HCT116 (cell line): ENCODE results near the gene NCCRP1. TPM values are rescaled to one million over a fixed set of nuclear protein-coding genes. Genes with fewer than 3 reads are reported as not detected.

Source experiments
- ATAC-seq: fragments of 200-7000 bp; cut with Tn5 transposase; 2 replicates; pipeline ENCODE4 v1.9.1; 2020; ENCODE audit warnings: mild to moderate bottlenecking, moderate library complexity
- BruUV-seq: library from RNA; stranded (reverse); fragments of 400-500 nt; replicated peaks from 2 replicates; lab custom pipeline; 2021; lab: Mats Ljungman, UMichigan
- CTCF ChIA-PET: fragments of 300-600 bp; sonication (Branson Sonifier 250); formaldehyde crosslinking; loops from one replicate; lab custom pipeline; 2021; ENCODE audit warnings: antibody characterized with exemption; lab: Charles Lee
- POLR2A ChIA-PET: fragments of 300-600, 350-600 bp; sonication (Branson Sonifier 250); formaldehyde crosslinking; loops from one replicate; lab custom pipeline; 2021; ENCODE audit warnings: antibody characterized with exemption; lab: Charles Lee
- RAD21 ChIA-PET, 2 experiments: fragments of 300-600 bp; sonication (Branson Sonifier 250); formaldehyde crosslinking; loops; one replicate each; lab custom pipeline; 2023; ENCODE audit warnings: low total read pairs in 2 of 2; ENCODE audit not compliant: uncharacterized antibody in 2 of 2, unreplicated experiment in 2 of 2, low non-redundant PET in 1 of 2; lab: Charles Lee
- DNase-seq: peaks from one replicate; pipeline ENCODE4 v3.0.0-alpha.2; 2010; ENCODE audit warnings: low read depth, low spot score
- H2AFZ ChIP-seq: fragments of 200-600 bp; shearing (Covaris generic), sonication (generic); 2 replicates; pipeline ENCODE4 v1.6.1; 2017; ENCODE audit warnings: low read depth, mixed run types, mixed read lengths, antibody characterized with exemption, low read length; ENCODE audit not compliant: poor library complexity, severe bottlenecking
- H3K27ac ChIP-seq: 2 replicates; pipeline ENCODE4 v1.5.1; 2012; ENCODE audit warnings: low read depth, low read length
- H3K27me3 ChIP-seq: fragments of 200-600 bp; sonication (generic); 2 replicates; pipeline ENCODE4 v1.6.1; 2016; ENCODE audit warnings: mixed run types, low read length, mixed read lengths; ENCODE audit not compliant: insufficient read depth
- H3K36me3 ChIP-seq, 2 experiments: fragments of 200-500 bp in 1 of 2; fragments of 200-600 bp in 1 of 2; sonication (Bioruptor generic) in 1 of 2; sonication (generic) in 1 of 2; 2 replicates each; pipeline versions ENCODE4 v1.5.1 to v1.6.1; 2014 to 2016; ENCODE audit warnings: low read length in 2 of 2, inconsistent platforms in 1 of 2, mixed read lengths in 1 of 2, mixed run types in 1 of 2; ENCODE audit not compliant: insufficient read depth in 2 of 2, control insufficient read depth in 1 of 2
- H3K4me1 ChIP-seq, 2 experiments: fragments of 200-600 bp in 1 of 2; sonication (generic) in 1 of 2; 2 replicates each; pipeline versions ENCODE4 v1.5.1 to v1.6.1; 2012 to 2017; ENCODE audit warnings: low read length in 2 of 2, inconsistent platforms in 1 of 2, mild to moderate bottlenecking in 1 of 2, mixed read lengths in 1 of 2, mixed run types in 1 of 2, moderate library complexity in 1 of 2; ENCODE audit not compliant: insufficient read depth in 2 of 2, control insufficient read depth in 1 of 2
- H3K4me2 ChIP-seq: fragments of 200-600 bp; sonication (generic); 2 replicates; pipeline ENCODE4 v1.6.1; 2017; ENCODE audit warnings: mixed run types, low read length, mixed read lengths
- H3K4me3 ChIP-seq, 2 experiments: fragments of 200-600 bp in 1 of 2; sonication (generic) in 1 of 2; replicated peaks in 1 of 2; 2 replicates each; pipeline ENCODE4 v1.5.1; 2011 to 2016; ENCODE audit warnings: low read length in 2 of 2, control low read depth in 1 of 2, low read depth in 1 of 2, mild to moderate bottlenecking in 1 of 2, mixed read lengths in 1 of 2, mixed run types in 1 of 2
- H3K79me2 ChIP-seq: fragments of 200-600 bp; sonication (generic); 2 replicates; pipeline ENCODE4 v1.6.1; 2017; ENCODE audit warnings: mild to moderate bottlenecking, mixed run types, low read length, moderate library complexity, mixed read lengths; ENCODE audit not compliant: insufficient read depth
- H3K9ac ChIP-seq: fragments of 200-600 bp; sonication (generic); 2 replicates; pipeline ENCODE4 v1.6.1; 2016; ENCODE audit warnings: low read length, mixed read lengths
- H3K9me2 ChIP-seq: fragments of 200-600 bp; sonication (generic), shearing (Covaris generic); 2 replicates; pipeline ENCODE4 v1.6.1; 2017; ENCODE audit warnings: mixed run types, mild to moderate bottlenecking, moderate library complexity; ENCODE audit not compliant: insufficient read depth
- H3K9me3 ChIP-seq, 2 experiments: fragments of 200-500 bp in 1 of 2; fragments of 200-600 bp in 1 of 2; sonication (Bioruptor generic) in 1 of 2; sonication (generic) in 1 of 2; 2 replicates each; pipeline ENCODE4 v1.6.1; 2014 to 2017; ENCODE audit warnings: low read length in 2 of 2, mixed read lengths in 2 of 2, inconsistent platforms in 1 of 2, low read depth in 1 of 2, mild to moderate bottlenecking in 1 of 2, mixed run types in 1 of 2, moderate library complexity in 1 of 2; ENCODE audit not compliant: control insufficient read depth in 1 of 2, insufficient read depth in 1 of 2
- H4K20me1 ChIP-seq: fragments of 200-600 bp; sonication (generic), shearing (Covaris generic); 2 replicates; pipeline ENCODE4 v1.6.1; 2017; ENCODE audit warnings: mixed run types, mild to moderate bottlenecking, moderate library complexity; ENCODE audit not compliant: insufficient read depth
- EGR1 ChIP-seq: IDR thresholded peaks from 2 replicates; pipeline ENCODE4 v1.6.1; 2012; ENCODE audit warnings: low read depth
- EZH2 ChIP-seq: fragments of 200-600 bp; sonication (generic); IDR thresholded peaks from 2 replicates; pipeline ENCODE4 v1.6.1; 2017; ENCODE audit warnings: antibody characterized with exemption, mixed run types
- RAD21 ChIP-seq: IDR thresholded peaks from 2 replicates; pipeline ENCODE4 v1.6.1; 2012; ENCODE audit warnings: low read depth, mild to moderate bottlenecking
- SIN3A ChIP-seq: IDR thresholded peaks from 2 replicates; pipeline ENCODE4 v1.6.1; 2012; ENCODE audit warnings: low read depth
- SRF ChIP-seq: IDR thresholded peaks from 2 replicates; pipeline ENCODE4 v1.6.1; 2012; ENCODE audit warnings: low read depth
- ZNF274 ChIP-seq: fragments of 200-500 bp; sonication (Bioruptor generic); IDR thresholded peaks from 2 replicates; pipeline ENCODE4 v1.6.1; 2014; ENCODE audit warnings: mild to moderate bottlenecking, low read depth, low read length, inconsistent platforms
- intact Hi-C: fragments of 100-400 bp; cut with micrococcal nuclease; formaldehyde crosslinking; loops from 2 replicates; pipeline ENCODE4 v1.10.0; 2022
- total RNA-seq: library from RNA; stranded (reverse); gene quantifications from one replicate; pipeline ENCODE4 v1.2.1, GENCODE V29; 2021; ENCODE audit not compliant: unreplicated experiment
- TF ChIP-seq, protein P1 (sequence below): IDR thresholded peaks from 2 replicates; pipeline ENCODE4 v1.6.1; 2011; ENCODE audit warnings: mild to moderate bottlenecking, low read length, moderate library complexity; ENCODE audit not compliant: insufficient replicate concordance; ENCODE audit errors: extremely low read depth
- TF ChIP-seq, protein P2 (sequence below): IDR thresholded peaks from 2 replicates; pipeline ENCODE4 v1.6.1; 2012
- TF ChIP-seq, protein P3 (sequence below): IDR thresholded peaks from 2 replicates; pipeline ENCODE4 v1.6.1; 2012
- TF ChIP-seq, protein P4 (sequence below): IDR thresholded peaks from 2 replicates; pipeline ENCODE4 v1.6.1; 2012; ENCODE audit warnings: low read depth

Gene NCCRP1
- total RNA-seq, 1 experiment from 2014 or later, result 0.12 TPM

DNA sequence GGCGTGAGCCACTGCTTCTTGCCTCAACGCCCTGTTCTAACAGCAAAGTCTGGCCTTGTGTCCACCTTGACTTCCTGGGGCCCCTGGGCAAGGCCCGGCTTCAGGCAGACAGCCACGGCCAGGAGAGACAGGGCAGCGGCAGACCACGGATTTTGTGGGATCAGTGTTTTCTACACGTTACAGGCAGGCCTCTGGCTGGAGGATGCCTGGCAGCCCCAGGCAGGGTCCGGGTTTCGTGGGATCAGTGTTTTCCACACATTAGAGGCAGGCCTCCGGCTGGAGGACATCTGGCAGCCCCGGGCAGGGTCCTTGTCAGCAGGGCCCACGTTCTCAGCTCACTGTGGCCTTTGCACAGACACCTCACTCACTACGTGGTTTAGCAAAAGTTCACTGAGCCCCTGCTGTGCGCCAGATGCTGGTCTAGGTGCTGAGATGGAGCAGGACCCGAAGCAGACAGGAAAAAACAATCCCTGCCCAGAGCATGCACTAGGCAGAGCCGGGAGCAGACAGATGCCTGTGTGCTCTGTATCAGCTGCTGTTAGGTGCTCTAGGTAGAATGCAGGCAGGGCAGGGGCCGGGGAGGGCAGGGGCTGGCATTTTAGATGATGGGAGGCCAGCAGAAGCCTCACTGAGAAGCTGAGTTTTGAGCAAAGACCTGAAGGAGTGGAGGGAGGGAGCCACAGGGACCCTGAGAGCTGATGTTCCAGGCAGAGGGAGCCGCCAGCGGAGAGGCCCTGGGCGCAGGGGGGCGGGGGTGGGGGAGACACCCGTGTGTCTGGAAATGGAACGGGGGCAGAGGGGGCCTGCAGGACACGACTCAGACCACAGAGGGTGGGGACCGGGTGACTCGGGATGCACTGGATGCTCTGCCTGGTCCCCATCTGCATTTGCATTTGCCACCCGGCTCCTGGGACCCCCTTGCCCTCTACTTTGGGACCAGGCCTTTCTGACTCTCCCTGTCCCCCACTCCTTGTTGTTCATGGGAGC is 25.0 kb upstream of the NCCRP1 start:
- Histone ChIP-seq H3K9me2 (no peaks in the 10 kb centered on the region), H3K27ac (no peak overlapping the region), H3K9me3 (no peaks in the 10 kb centered on the region), H3K79me2 (peaks cover 2% of the 10 kb centered on the region; the same call in 1 of the 2 replicates), H3K4me2 (no peak overlapping the region), H3K27me3 (no peaks in the 10 kb centered on the region), H3K9ac (no peak overlapping the region), H2AFZ (no peak overlapping the region), H3K4me1 (peaks cover 9 to 12% of the 10 kb centered on the region in 2 experiments; a peak in 2 of 4 replicates), H3K4me3 (no peak overlapping the region), H4K20me1 (no peaks in the 10 kb centered on the region), H3K36me3 (peaks cover 3 to 5% of the 10 kb centered on the region in 2 experiments; a peak in 2 of 4 replicates)
- DNase-seq (no peak), ATAC-seq (no peak)
- POLR2A ChIA-PET, result no interaction called here
- CTCF ChIA-PET, result no interaction called here
- intact Hi-C loops, result no loop called here
- TF ChIP-seq ZNF274 (no peak), EZH2 (no peak), SRF (no peak), RAD21 (no peak), EGR1 (no peak), SIN3A (no peak)
- TF ChIP-seq, protein P1, sequence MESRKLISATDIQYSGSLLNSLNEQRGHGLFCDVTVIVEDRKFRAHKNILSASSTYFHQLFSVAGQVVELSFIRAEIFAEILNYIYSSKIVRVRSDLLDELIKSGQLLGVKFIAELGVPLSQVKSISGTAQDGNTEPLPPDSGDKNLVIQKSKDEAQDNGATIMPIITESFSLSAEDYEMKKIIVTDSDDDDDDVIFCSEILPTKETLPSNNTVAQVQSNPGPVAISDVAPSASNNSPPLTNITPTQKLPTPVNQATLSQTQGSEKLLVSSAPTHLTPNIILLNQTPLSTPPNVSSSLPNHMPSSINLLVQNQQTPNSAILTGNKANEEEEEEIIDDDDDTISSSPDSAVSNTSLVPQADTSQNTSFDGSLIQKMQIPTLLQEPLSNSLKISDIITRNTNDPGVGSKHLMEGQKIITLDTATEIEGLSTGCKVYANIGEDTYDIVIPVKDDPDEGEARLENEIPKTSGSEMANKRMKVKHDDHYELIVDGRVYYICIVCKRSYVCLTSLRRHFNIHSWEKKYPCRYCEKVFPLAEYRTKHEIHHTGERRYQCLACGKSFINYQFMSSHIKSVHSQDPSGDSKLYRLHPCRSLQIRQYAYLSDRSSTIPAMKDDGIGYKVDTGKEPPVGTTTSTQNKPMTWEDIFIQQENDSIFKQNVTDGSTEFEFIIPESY, result no peak
- TF ChIP-seq, protein P2, sequence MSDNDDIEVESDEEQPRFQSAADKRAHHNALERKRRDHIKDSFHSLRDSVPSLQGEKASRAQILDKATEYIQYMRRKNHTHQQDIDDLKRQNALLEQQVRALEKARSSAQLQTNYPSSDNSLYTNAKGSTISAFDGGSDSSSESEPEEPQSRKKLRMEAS, result no peak
- TF ChIP-seq, protein P3, sequence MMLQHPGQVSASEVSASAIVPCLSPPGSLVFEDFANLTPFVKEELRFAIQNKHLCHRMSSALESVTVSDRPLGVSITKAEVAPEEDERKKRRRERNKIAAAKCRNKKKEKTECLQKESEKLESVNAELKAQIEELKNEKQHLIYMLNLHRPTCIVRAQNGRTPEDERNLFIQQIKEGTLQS, result no peak
- TF ChIP-seq, protein P4, sequence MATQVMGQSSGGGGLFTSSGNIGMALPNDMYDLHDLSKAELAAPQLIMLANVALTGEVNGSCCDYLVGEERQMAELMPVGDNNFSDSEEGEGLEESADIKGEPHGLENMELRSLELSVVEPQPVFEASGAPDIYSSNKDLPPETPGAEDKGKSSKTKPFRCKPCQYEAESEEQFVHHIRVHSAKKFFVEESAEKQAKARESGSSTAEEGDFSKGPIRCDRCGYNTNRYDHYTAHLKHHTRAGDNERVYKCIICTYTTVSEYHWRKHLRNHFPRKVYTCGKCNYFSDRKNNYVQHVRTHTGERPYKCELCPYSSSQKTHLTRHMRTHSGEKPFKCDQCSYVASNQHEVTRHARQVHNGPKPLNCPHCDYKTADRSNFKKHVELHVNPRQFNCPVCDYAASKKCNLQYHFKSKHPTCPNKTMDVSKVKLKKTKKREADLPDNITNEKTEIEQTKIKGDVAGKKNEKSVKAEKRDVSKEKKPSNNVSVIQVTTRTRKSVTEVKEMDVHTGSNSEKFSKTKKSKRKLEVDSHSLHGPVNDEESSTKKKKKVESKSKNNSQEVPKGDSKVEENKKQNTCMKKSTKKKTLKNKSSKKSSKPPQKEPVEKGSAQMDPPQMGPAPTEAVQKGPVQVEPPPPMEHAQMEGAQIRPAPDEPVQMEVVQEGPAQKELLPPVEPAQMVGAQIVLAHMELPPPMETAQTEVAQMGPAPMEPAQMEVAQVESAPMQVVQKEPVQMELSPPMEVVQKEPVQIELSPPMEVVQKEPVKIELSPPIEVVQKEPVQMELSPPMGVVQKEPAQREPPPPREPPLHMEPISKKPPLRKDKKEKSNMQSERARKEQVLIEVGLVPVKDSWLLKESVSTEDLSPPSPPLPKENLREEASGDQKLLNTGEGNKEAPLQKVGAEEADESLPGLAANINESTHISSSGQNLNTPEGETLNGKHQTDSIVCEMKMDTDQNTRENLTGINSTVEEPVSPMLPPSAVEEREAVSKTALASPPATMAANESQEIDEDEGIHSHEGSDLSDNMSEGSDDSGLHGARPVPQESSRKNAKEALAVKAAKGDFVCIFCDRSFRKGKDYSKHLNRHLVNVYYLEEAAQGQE, result no peak
- RAD21 ChIA-PET, result no interaction called here
- no TSS peak for BruUV-seq
